HAP-1 (cell line): ENCODE data around the gene MICA.

ENCODE experiments used
- DNase-seq, 2 experiments: peaks; one replicate each; pipeline ENCODE4 v3.0.0-alpha.2; 2016 to 2020; ENCODE audit warnings: low spot score in 2 of 2
- H3K27me3 ChIP-seq: fragments of 250-450 bp; sonication (Bioruptor Pico); 2 replicates; pipeline ENCODE4 v1.5.1; 2020; ENCODE audit warnings: low read depth, mild to moderate bottlenecking, moderate library complexity
- H3K36me3 ChIP-seq: fragments of 250-450 bp; sonication (Bioruptor Pico); replicated peaks from 2 replicates; pipeline ENCODE4 v1.5.1; 2020; ENCODE audit warnings: mild to moderate bottlenecking
- H3K4me1 ChIP-seq: fragments of 250-450 bp; sonication (Bioruptor Pico); 2 replicates; pipeline ENCODE4 v1.5.1; 2020; ENCODE audit warnings: mild to moderate bottlenecking
- H3K4me3 ChIP-seq: fragments of 250-450 bp; sonication (Bioruptor Pico); 2 replicates; pipeline ENCODE4 v1.5.1; 2020; ENCODE audit warnings: mild to moderate bottlenecking, moderate library complexity
- H3K9me3 ChIP-seq: fragments of 250-450 bp; sonication (Bioruptor Pico); 2 replicates; pipeline ENCODE4 v1.5.1; 2020; ENCODE audit warnings: mild to moderate bottlenecking, moderate library complexity
- in situ Hi-C: fragments of 300-500 bp; cut with MboI; formaldehyde crosslinking; loops from 3 replicates; pipeline ENCODE4 v1.14.3; 2020; ENCODE audit warnings: low sequenced_read_pairs, inconsistent platforms, mixed read lengths

The MICA gene

GRCh38 chr6:31403283-31404060 is at the start of gene MICA:
MICA (plus strand) TSS chr6:31403595; CDS start chr6:31403633, 38 bp downstream.
- in situ Hi-C loops, result loop anchor here (5.0 kb wide), 1 partner anchor 39 kb away; no protein-coding TSS in a partner anchor
- H3K4me3 ChIP-seq, result peak within 1 kb of the TSS; percentile 82
- no peaks in the 10 kb centered on the region for H3K27me3 ChIP-seq
- peak; percentile 90 to 95 for DNase-seq
- H3K9me3 ChIP-seq, result no peaks in the 10 kb centered on the region
- H3K4me1 ChIP-seq, result peaks cover 36% of the 10 kb centered on the region
- no peaks in the 10 kb centered on the region; the same call in 1 of the 2 replicates for H3K36me3 ChIP-seq

GRCh38 chr6:31354158-31354863 is 49.1 kb upstream of the MICA start:
- Histone ChIP-seq H3K4me1 (no peaks in the 10 kb centered on the region), H3K9me3 (no peaks in the 10 kb centered on the region), H3K36me3 (peaks cover 12% of the 10 kb centered on the region), H3K27me3 (0 out of 2 replicates have a peak, but pooled peaks cover 3% of the 10 kb centered on the region), H3K4me3 (no peak overlapping the region)
- no peak for DNase-seq
- in situ Hi-C loops, result no loop called here

GRCh38 chr6:31354864-31355582 is 48.4 kb upstream of the MICA start:
- Histone ChIP-seq H3K4me3 (no peak overlapping the region), H3K9me3 (no peaks in the 10 kb centered on the region), H3K4me1 (no peaks in the 10 kb centered on the region), H3K36me3 (peaks cover 12% of the 10 kb centered on the region), H3K27me3 (0 out of 2 replicates have a peak, but pooled peaks cover 3% of the 10 kb centered on the region)
- in situ Hi-C loops, result loop anchor here (5.0 kb wide), 1 partner anchor 83 kb away; the partner anchor contains the start of gene HLA-C
- DNase-seq, result no peak

- DNase-seq, result no peak
- Histone ChIP-seq H3K4me3 (peak overlapping the region; percentile 13), H3K4me1 (no peaks in the 10 kb centered on the region), H3K9me3 (no peaks in the 10 kb centered on the region), H3K36me3 (peaks cover 12% of the 10 kb centered on the region), H3K27me3 (0 out of 2 replicates have a peak, but pooled peaks cover 3% of the 10 kb centered on the region)
- in situ Hi-C loops, result loop anchor here (5.0 kb wide), 1 partner anchor 83 kb away; the partner anchor contains the start of gene HLA-C
Measured at GRCh38 chr6:31355583-31355948, 47.8 kb upstream of the MICA start.

- Histone ChIP-seq H3K36me3 (peaks cover 12% of the 10 kb centered on the region), H3K27me3 (0 out of 2 replicates have a peak, but pooled peaks cover 3% of the 10 kb centered on the region), H3K4me1 (no peaks in the 10 kb centered on the region), H3K4me3 (peak overlapping the region; percentile 48), H3K9me3 (no peaks in the 10 kb centered on the region)
- DNase-seq, result peak in 1 of 2 experiments; percentile 31
- in situ Hi-C loops, result loop anchor here (5.0 kb wide), 1 partner anchor 84 kb away; the partner anchor contains the start of gene HLA-C
Measured at GRCh38 chr6:31356216-31356945, 47.0 kb upstream of the MICA start.

GRCh38 chr6:31356946-31357466 is 46.4 kb upstream of the MICA start, which contains the start of gene HLA-B:
HLA-B (minus strand) TSS chr6:31357179; CDS start chr6:31357158, 21 bp downstream.
- Histone ChIP-seq H3K9me3 (no peaks in the 10 kb centered on the region), H3K4me1 (no peaks in the 10 kb centered on the region), H3K4me3 (peak within 1 kb of the TSS; percentile 48), H3K27me3 (0 out of 2 replicates have a peak, but pooled peaks cover 3% of the 10 kb centered on the region), H3K36me3 (peaks cover 12% of the 10 kb centered on the region)
- in situ Hi-C loops, result loop anchor here (5.0 kb wide), 1 partner anchor 85 kb away; the partner anchor contains the start of gene HLA-C
- peak; percentile 52 to 70 for DNase-seq

GRCh38 chr6:31357886-31358285 is 45.5 kb upstream of the MICA start:
- no peak for DNase-seq
- Histone ChIP-seq H3K27me3 (peaks cover 7% of the 10 kb centered on the region; the same call in 1 of the 2 replicates), H3K36me3 (peaks cover 12% of the 10 kb centered on the region), H3K4me3 (no peak overlapping the region), H3K4me1 (no peaks in the 10 kb centered on the region), H3K9me3 (no peaks in the 10 kb centered on the region)
- in situ Hi-C loops, result loop anchor here (5.0 kb wide), 1 partner anchor 86 kb away; the partner anchor contains the start of gene HLA-C

GRCh38 chr6:31358302-31358701 is 45.1 kb upstream of the MICA start:
- Histone ChIP-seq H3K4me1 (no peaks in the 10 kb centered on the region), H3K36me3 (peaks cover 12% of the 10 kb centered on the region), H3K27me3 (peaks cover 11% of the 10 kb centered on the region), H3K9me3 (no peaks in the 10 kb centered on the region), H3K4me3 (no peak overlapping the region)
- no peak for DNase-seq
- in situ Hi-C loops, result loop anchor here (5.0 kb wide), 1 partner anchor 86 kb away; the partner anchor contains the start of gene HLA-C

GRCh38 chr6:31359581-31359980 is 43.8 kb upstream of the MICA start:
- peaks cover 11% of the 10 kb centered on the region for H3K27me3 ChIP-seq

GRCh38 chr6:31362751-31363150 is 40.6 kb upstream of the MICA start:
- Histone ChIP-seq H3K4me3 (no peak overlapping the region), H3K36me3 (no peaks in the 10 kb centered on the region), H3K27me3 (peaks cover 26% of the 10 kb centered on the region), H3K9me3 (no peaks in the 10 kb centered on the region), H3K4me1 (no peaks in the 10 kb centered on the region)
- no peak for DNase-seq
- in situ Hi-C loops, result no loop called here

More at GRCh38 chr6:31359581-31359980, 43.8 kb upstream of the MICA start:
- H3K4me1 ChIP-seq, result no peaks in the 10 kb centered on the region
- in situ Hi-C loops, result loop anchor here (5.0 kb wide), 1 partner anchor 87 kb away; the partner anchor contains the start of gene HLA-C
- H3K4me3 ChIP-seq, result no peak overlapping the region
- no peaks in the 10 kb centered on the region for H3K9me3 ChIP-seq
- peaks cover 10% of the 10 kb centered on the region for H3K36me3 ChIP-seq
- no peak for DNase-seq

GRCh38 chr6:31363811-31364210 is 39.6 kb upstream of the MICA start:
- peaks cover 26% of the 10 kb centered on the region for H3K27me3 ChIP-seq
- in situ Hi-C loops, result no loop called here
- DNase-seq, result no peak
- H3K4me1 ChIP-seq, result no peaks in the 10 kb centered on the region
- no peak overlapping the region for H3K4me3 ChIP-seq
- H3K9me3 ChIP-seq, result no peaks in the 10 kb centered on the region
- no peaks in the 10 kb centered on the region for H3K36me3 ChIP-seq

GRCh38 chr6:31365864-31366263 is 37.5 kb upstream of the MICA start:
- peaks cover 27% of the 10 kb centered on the region for H3K27me3 ChIP-seq
- no peaks in the 10 kb centered on the region for H3K9me3 ChIP-seq
- H3K36me3 ChIP-seq, result no peaks in the 10 kb centered on the region
- no peaks in the 10 kb centered on the region for H3K4me1 ChIP-seq
- H3K4me3 ChIP-seq, result no peak overlapping the region
- in situ Hi-C loops, result loop anchor here (5.0 kb wide), 2 partner anchors 169 to 229 kb away; partner anchors contain the start of gene PSORS1C2
- no peak for DNase-seq
